ENCODE measurements around the gene MARK1. TPM values are rescaled to one million over a fixed set of nuclear protein-coding genes. Genes with fewer than 3 reads are reported as not detected.

Gene MARK1
- total and polyA plus RNA-seq, 11 donors: 4.0 to 25.1 (median 16.3) TPM

DNA sequence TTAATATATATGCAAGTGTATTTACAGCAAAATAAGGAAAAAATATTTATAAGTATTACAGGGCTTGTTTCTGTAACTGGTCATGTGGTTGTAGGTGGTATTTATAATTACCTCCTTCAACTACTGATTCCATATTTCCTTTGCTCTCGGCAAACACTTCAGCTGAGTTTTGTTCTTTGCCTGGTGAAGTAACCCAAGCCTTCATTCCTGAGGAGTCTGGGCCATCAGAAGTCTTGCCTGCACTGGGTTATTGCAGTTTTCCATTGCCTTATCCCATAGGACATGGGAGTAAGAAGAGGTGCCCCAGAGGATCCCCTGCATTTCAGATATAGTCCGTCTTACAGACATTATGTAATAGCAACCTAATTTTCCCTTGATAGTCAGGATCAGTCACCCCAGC, 23.8 kb downstream of the MARK1 start:
- TF ChIP-seq POLR2A (IDR thresholded peaks at IDR 0.05): no peak
- TF ChIP-seq, protein P1, sequence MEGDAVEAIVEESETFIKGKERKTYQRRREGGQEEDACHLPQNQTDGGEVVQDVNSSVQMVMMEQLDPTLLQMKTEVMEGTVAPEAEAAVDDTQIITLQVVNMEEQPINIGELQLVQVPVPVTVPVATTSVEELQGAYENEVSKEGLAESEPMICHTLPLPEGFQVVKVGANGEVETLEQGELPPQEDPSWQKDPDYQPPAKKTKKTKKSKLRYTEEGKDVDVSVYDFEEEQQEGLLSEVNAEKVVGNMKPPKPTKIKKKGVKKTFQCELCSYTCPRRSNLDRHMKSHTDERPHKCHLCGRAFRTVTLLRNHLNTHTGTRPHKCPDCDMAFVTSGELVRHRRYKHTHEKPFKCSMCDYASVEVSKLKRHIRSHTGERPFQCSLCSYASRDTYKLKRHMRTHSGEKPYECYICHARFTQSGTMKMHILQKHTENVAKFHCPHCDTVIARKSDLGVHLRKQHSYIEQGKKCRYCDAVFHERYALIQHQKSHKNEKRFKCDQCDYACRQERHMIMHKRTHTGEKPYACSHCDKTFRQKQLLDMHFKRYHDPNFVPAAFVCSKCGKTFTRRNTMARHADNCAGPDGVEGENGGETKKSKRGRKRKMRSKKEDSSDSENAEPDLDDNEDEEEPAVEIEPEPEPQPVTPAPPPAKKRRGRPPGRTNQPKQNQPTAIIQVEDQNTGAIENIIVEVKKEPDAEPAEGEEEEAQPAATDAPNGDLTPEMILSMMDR (IDR thresholded peaks at IDR 0.05): no peak
- Histone ChIP-seq H3K4me1 (peaks cover 0 to 30% (median 3%) of the 10 kb centered on the region in 12 donors), H3K4me3 (no peak overlapping the region), H3K27me3 (no peaks in the 10 kb centered on the region), H3K9me3 (no peaks in the 10 kb centered on the region), H3K27ac (no peak overlapping the region), H3K36me3 (no peaks in the 10 kb centered on the region)
- intact Hi-C loops (cut with DNase I): no loop called here
- WGBS, 4 donors: 88 to 94% (median 92%) methylated on average over 2 of the region's 2 CpGs
- no peak for DNase-seq
- ATAC-seq: no peak

DNA sequence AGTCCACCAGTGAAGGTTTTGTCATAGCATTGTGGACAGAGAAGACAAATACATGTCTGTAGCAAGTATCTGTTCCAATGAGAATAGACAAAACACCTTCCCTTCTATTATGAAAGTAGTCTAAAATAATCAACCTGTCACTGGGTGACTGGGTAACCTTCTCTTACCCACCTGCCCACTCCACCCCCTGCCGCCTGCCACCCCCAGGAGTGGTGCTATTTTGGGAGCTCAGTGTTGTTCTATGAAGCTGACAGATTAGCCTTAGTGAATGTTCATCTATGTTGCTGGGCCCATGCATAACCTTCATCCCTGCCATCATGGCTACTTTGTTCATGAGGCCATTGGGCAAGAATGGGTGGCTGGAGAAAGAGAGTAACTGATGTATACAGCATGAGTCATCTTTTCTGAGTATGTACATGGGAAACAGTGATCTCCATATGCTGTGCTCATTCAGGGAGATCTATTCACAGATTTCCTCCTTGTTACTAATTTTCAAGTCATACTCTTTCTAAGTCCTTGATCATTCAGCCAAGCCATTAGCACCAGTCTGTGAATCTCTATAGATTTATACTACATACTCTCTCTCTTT, 24.8 kb downstream of the MARK1 start:
- peak in 1 of 5 donors; percentile 22 for DNase-seq
- no peak overlapping the region for H3K4me3 ChIP-seq
- TF ChIP-seq, protein P1 (IDR thresholded peaks at IDR 0.05): no peak
- TF ChIP-seq POLR2A (IDR thresholded peaks at IDR 0.05): no peak
- H3K9me3 ChIP-seq: no peaks in the 10 kb centered on the region
- 66 to 84% (median 71%) methylated on average over 1 of the region's 1 CpG for WGBS, 4 donors
- intact Hi-C loops (cut with DNase I): no loop called here
- H3K27me3 ChIP-seq: no peaks in the 10 kb centered on the region
- no peak overlapping the region for H3K27ac ChIP-seq
- H3K4me1 ChIP-seq: peaks cover 0 to 30% (median 3%) of the 10 kb centered on the region in 12 donors
- no peaks in the 10 kb centered on the region for H3K36me3 ChIP-seq
- ATAC-seq: no peak

DNA sequence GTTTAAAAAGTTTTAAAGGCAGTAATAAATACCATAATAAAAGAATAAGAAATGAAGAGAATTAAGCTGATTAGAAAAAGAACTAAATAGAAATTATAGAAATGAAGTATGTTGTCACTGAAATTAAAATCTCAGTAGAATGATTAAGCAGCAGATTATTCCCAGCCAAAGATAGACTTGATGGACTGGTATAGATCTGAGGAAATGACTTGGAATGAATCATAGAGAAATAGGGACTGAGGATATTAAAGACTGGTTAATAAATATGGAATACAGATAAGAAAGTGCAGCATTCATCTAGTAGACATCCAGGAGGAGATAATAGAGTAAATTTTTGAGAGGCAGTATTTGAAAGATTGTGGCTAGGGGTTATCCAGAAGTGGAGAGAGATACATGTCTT, 28.7 kb downstream of the MARK1 start:
- TF ChIP-seq POLR2A (IDR thresholded peaks at IDR 0.05): no peak
- H3K27me3 ChIP-seq: no peaks in the 10 kb centered on the region
- DNase-seq (no peak), ATAC-seq (no peak)
- H3K27ac ChIP-seq: no peak overlapping the region
- peaks cover 0 to 20% (median 0%) of the 10 kb centered on the region in 12 donors for H3K4me1 ChIP-seq
- no peak overlapping the region for H3K4me3 ChIP-seq
- intact Hi-C loops (cut with DNase I): loop anchor here in 1 of 10 donors (5.0 kb wide), 1 partner anchor 379 kb away; no protein-coding TSS in a partner anchor
- H3K36me3 ChIP-seq: no peaks in the 10 kb centered on the region
- no peaks in the 10 kb centered on the region for H3K9me3 ChIP-seq

DNA sequence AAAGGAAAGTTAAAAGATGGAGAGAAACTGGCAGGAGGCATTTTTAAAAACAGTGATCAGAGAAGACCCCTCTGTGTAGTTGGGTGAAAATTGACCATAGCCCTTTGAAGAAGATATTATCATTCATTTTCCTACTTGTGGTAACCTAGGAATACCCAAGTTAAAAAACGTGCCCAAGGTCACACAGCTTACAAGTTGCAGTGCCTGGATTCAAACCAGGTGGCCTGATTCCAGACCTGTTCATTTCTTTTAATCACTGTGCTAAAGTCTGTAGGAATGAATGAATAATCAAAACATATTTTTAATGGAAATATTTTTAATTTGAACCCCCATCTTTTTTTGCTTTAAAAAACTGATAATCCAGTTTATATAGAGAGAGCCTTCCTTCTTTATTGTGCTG, 35.6 kb downstream of the MARK1 start:
- intact Hi-C loops (cut with DNase I): no loop called here
- Histone ChIP-seq H3K9me3 (no peaks in the 10 kb centered on the region), H3K4me3 (no peak overlapping the region), H3K27ac (no peak overlapping the region), H3K27me3 (no peaks in the 10 kb centered on the region), H3K4me1 (peaks cover 0 to 29% (median 6%) of the 10 kb centered on the region in 12 donors), H3K36me3 (no peaks in the 10 kb centered on the region)
- ATAC-seq: peak in 1 of 4 donors; percentile 58
- WGBS, 4 donors: 13 to 21% (median 17%) methylated on average over 1 of the region's 1 CpG
- DNase-seq: no peak
- no peak for TF ChIP-seq POLR2A (IDR thresholded peaks at IDR 0.05)
- TF ChIP-seq, protein P1 (IDR thresholded peaks at IDR 0.05): no peak

DNA sequence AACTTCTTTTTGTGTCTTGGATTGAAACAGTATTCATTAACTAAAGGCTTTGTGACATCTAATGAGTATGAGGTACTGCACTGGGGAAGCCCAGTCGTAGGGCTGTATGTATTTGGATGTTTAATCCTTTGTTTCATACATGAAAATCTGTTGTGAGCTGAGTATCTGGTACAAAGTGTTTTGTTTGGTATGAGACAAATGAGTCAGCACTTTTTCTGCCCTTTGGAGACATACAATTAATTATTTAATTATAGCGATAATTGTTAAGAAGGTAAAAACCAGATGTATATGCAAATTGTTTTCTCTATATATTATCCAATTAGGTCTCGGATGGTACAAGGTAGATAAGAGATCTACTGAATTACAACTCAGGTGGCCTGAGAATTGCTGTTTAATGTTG, 36.3 kb downstream of the MARK1 start:
- peaks cover 0 to 26% (median 6%) of the 10 kb centered on the region in 12 donors for H3K4me1 ChIP-seq
- TF ChIP-seq, protein P1 (IDR thresholded peaks at IDR 0.05): no peak
- TF ChIP-seq POLR2A (IDR thresholded peaks at IDR 0.05): no peak
- H3K27me3 ChIP-seq: no peaks in the 10 kb centered on the region
- intact Hi-C loops (cut with DNase I): no loop called here
- H3K27ac ChIP-seq: no peak overlapping the region
- H3K4me3 ChIP-seq: no peak overlapping the region
- no peaks in the 10 kb centered on the region for H3K9me3 ChIP-seq
- H3K36me3 ChIP-seq: no peaks in the 10 kb centered on the region
- DNase-seq (no peak), ATAC-seq (no peak)
- WGBS, 4 donors: 75 to 87% (median 87%) methylated on average over 3 of the region's 3 CpGs

Data from heart left ventricle (tissue), 16 donors.